HG02588 (cell line): ENCODE data around the gene GPS1.

Source experiments
- ATAC-seq: cut with Tn5 transposase; IDR thresholded peaks from one replicate; pipeline ENCODE4 v1.9.1; 2021; ENCODE audit warnings: mild to moderate bottlenecking, moderate library complexity; ENCODE audit not compliant: unreplicated experiment

The GPS1 gene

DNA sequence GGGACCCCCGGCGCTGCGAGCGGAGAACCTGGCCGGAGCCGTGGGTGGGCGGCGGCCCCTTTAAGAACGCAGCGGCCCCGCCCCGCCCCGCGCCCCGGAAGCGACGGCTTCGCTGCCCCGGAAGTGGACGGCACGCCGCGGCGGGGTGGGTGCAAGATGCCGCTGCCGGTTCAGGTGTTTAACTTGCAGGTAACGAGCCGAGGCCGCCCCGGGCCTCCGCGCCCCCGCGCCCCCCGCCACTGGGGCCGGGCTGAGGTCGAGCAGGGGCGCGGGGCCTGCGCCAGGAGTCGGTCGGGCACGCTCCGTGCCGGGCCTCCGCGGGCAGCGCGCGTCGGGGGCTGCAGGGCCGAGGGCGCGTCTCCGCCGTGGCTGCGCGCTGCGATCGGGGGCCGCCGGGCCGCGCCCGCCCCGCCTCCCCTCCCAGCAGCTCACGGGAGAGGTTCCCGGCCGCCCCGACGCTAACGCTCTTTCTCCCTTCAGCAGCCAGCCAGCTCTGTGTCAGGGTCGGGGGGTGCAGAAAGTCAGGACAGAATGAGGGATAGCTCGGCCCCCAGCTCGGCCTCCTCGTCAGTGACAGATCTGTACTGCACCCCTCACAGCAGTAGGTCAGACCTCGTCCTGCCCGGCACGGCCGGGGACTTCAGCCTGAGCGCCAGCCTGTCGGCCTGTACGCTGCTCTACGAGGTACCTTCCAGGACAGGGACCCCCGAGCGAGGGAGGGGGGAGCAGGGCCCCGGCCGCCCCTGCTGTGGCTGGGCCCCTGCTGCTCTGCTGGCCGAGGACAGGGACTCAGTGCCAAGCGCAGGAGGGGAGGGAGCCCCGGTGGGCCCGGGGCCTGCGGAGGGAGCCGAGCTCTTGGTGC is at the start of gene GPS1, which contains the start of gene RFNG:
TSS of gene GPS1 (plus strand) at position 123 of the 862 bp plus-strand sequence. CDS start at position 157, 34 bp downstream.
TSS of gene RFNG (minus strand) at position 36 of the 862 bp plus-strand sequence. CDS start 45 bp downstream, outside the sequence.
- peak; percentile 40 for ATAC-seq

DNA sequence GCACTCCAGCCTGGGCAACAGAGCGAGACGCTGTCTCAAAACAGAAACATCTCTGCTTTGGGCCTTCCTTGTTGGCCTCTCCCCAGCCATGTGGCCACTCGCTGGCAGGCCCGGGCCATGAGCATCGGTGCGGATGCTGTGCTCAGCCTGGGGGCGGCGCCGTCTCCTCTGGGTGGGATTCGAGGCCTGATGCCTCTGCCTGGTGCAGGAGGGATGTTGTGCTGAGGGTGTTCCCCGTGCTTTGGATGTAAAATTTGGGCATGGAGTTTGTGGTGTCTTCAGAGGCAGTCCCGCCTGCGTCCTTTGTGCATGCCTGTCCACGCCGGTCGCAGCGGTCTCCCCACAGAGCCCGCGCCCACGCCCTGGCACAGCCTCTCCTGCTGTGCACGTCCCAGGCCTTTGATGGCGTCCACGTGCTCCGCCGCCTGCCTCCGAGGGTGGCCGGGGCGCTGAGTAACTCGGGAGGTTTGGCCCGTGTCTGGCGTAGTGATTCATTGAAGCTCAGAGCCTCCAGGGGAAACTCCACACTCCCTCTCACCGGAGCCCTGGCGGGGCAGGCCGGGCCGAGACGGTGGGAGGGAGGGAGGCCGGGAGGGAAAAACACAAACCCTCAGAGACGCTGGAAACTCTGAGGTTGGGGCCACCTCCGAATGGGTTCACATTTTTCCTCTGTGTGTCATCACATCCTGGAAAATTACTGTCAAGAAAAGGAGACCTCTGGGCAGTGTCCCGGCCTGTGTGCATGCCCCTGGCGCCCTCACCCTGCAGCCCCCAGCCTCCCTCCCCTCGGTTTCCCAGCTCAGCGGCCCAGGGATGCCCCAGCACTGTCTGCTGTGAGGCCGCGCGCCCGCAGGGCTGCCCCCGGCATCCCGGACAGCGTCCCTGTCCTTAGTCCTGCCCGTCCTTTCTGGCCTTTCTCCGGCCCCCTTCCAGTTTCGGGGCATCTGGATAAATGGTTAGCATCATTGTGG is 48.0 kb upstream of the GPS1 start:
- ATAC-seq, result no peak

DNA sequence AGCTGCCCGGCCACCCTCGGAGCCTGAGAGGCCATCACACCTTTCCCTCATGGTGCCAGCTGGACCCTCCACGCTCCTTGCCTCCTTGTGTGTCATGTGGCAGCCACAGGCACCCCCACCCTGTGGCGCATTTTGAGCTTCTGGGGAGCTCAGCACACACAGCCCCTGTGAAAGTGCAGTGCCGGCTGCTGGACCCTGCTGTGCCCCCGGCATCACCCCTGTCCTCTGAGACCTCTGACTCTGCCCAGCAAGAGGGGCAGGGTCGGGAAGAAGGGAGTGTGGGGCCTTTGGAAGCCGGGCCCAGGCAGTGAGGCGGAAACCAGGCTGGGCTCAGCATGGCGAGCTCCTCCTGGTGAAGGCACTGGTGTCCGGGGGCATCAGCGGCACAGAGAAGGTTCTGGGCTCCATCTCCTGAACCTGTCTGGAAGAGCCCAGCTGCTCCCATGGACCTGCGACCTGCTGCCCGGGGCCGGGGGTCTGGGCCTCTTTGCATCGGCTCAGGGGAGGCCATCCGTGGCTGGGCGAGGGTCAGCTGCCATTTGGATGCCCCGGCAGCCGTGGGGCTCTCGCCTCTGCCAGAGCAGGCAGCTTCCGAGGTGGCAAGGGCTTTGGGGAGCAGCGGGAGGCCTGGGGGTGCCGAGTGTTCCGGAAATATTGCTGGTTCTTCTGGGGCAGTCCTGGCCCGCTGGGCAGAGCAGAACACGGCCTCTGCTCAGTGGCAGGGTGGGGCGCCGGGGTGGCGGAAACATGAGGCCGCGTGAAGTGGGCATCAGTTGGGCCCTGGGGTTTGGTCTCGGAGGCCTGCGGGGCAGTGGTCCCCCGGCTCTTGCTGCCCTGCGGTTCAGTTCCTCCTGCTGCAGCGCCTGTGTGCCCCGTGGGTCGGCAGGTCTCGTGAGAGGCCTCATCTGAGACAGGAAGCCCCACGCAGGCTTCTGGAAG is 46.9 kb upstream of the GPS1 start:
- ATAC-seq, result no peak

DNA sequence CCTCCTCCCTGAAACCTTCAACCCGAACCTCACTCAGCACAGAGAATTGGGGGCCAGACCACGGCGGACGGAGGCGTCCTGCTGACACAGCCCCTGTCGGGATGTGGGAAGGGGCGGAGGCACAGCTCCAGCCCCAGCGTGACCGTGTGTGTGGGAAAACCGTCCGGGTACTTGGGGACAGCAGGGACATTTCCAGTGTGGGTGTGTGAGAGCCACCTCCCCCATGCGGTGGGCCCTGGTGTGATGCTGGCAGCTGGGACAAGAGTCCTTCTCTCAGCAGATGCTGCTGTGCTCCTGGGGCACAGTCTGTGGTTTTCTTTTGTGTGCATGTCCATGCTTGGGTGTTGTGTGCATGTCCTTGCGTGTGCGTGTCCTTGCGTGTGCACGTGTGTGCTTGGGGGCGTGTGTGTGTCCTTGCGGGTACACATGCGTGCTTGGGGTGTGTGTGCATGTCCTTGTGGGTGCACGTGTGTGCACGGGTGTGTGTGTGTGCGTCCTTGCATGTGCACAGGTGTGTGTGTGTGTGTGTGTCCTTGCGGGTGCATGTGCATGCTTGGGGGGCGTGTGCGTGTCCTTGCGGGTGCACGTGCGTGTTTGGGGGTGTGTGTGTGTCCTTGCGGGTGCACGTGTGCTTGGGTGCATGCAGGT is 45.9 kb upstream of the GPS1 start:
- no peak for ATAC-seq

DNA sequence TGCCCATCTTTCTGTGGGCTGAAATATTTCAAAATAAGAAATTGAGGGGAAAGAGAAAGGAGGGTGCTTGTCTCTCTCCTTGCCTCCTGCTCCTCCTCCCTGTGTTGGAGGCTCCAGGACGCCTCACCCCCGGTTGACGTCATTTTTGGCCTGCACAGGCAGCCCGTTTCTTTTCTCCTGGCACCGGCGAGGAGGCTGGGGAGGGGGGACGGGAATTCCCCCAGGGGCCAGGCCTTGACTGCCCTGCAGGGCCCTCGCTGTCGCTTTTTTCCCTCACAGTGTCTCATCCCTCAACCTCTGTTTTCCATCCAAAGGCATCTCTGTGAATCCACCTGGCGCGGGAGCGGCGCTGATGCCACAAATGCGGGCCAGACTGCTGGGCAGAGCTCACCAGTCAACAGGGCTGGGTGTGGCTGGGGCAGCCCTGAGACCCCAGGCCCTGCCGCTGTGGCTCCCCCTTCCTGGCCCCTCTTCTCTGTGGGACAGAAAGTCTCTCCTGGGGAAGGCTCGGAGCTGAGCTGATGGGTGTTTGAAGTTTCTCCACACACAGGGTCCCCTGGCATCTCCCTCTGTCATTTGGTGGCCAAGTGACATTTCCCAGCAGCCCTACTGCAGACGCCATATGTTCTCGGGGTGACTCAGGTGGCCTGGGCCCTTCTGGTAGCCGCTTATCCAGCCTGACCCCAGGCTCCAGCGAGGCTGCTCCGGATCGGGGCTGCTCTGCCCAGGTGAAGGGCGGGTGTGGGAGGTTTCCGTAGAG is 45.0 kb upstream of the GPS1 start:
- ATAC-seq, result no peak

DNA sequence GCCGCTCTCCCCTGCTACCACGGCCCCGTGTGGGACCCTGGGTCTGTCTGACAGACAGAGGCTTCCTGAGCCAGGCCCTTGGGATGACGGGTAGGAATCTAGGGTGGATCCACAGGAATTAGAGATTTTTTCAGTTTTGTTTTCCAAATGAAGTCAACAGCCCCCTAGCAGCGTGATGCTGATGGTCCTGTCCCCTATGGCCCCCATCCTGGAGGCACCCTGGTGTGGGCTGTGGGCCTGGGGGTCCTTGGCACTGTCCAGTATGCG is 44.5 kb upstream of the GPS1 start:
- ATAC-seq, result no peak

DNA sequence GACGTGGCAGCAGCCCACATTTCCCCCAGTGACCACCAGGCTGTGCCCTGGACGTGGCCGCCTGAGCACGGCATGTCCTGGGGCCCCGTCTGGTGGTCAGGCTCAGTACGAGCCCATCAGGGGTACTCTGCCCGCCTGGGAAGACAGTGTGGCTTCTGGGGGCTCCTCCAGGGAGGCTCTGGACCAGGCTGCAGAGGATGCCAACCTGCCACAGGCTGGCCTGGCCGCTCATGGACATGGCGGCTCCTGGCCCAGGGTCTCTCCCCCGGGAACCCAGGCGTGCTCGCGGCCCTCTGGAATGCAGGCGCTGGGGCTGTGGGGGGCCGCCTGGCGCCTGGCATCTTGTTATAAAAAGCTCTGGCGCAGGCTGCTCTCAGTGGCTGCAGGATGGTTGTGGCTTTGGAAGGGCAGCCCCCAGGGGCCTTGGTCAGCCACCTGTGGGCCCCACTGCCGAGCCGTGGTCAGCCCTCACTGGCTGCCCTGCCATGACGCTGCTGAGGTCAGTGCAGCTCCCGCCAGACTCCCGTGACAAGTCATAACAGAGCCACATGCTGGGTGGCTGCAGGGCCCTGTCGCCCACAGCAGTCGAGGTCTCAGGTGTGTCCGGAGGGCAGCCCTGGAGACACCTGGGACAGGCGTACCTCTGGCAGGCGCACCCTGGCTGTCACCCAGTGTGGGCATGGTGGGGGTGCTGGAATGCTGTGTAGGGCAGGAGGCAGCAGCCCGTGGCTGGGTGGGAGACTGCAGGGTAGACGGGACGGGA is 44.0 kb upstream of the GPS1 start:
- no peak for ATAC-seq

DNA sequence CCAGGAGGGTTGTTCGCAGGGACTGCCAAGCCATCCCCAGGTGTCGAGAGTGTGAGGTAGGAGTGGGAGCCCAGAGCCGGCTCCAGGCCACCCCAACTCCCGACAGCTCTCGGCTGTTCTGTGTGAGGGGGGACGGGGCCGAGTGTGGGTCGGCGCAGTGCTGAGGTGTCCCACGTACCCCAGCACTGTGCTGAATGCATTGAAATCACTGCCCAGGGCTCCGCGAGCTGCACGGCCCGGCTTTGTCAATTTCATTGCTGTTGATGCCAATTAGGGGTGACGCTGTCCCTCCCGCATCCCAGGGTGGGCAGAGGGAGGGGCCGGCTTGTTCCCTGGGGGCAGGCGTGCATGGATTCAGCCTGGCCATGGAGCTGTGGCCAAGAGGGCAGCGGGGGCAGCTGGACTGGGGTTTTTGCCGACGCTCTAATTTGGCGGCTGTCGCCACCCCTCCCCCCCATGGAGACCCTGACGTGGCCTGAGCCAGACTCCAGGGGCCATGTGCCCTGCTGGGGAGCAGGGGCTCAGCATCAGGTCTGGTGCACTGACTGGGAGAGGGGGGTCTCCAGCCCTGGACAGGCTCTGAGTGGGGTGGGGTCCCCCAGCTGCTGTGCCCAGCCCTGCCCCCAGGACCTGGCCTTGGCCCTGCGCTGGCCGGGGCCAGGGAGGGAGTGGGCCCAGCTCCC is 43.3 kb upstream of the GPS1 start:
- no peak for ATAC-seq

DNA sequence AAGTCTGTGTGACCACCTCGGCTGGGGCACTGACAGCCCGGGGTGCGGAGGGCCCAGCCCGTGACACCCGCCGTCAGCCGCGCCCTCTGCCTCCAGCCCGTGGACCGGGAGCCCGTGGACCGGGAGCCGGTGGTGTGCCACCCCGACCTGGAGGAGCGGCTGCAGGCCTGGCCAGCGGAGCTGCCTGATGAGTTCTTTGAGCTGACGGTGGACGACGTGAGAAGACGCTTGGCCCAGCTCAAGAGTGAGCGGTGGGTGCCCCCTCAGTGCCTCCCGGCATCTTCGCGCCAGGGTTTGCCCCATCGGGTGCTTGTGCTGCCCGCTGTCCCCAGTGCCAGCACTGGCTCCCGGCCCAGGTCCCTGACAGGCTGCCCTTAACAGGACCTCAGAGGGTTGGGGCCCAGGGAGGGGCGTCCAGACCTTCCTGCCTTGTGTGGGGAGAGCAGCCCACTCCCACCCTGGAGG is 42.7 kb upstream of the GPS1 start:
- ATAC-seq, result no peak

DNA sequence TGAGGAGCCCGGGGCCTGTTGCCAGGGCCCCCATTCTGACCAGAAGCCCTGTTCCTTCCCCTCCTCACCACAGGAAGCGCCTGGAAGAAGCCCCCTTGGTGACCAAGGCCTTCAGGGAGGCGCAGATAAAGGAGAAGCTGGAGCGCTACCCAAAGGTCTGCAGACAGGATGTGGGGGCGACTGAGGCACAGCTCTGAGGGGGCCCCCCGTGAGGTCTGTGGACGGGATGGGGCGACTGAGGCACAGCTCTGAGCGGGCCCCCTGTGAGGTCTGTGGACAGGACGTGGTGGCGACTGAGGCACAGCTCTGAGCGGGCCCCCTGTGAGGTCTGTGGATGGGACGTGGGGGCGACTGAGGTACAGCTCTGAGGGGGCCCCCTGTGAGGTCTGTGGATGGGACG is 42.3 kb upstream of the GPS1 start:
- no peak for ATAC-seq

DNA sequence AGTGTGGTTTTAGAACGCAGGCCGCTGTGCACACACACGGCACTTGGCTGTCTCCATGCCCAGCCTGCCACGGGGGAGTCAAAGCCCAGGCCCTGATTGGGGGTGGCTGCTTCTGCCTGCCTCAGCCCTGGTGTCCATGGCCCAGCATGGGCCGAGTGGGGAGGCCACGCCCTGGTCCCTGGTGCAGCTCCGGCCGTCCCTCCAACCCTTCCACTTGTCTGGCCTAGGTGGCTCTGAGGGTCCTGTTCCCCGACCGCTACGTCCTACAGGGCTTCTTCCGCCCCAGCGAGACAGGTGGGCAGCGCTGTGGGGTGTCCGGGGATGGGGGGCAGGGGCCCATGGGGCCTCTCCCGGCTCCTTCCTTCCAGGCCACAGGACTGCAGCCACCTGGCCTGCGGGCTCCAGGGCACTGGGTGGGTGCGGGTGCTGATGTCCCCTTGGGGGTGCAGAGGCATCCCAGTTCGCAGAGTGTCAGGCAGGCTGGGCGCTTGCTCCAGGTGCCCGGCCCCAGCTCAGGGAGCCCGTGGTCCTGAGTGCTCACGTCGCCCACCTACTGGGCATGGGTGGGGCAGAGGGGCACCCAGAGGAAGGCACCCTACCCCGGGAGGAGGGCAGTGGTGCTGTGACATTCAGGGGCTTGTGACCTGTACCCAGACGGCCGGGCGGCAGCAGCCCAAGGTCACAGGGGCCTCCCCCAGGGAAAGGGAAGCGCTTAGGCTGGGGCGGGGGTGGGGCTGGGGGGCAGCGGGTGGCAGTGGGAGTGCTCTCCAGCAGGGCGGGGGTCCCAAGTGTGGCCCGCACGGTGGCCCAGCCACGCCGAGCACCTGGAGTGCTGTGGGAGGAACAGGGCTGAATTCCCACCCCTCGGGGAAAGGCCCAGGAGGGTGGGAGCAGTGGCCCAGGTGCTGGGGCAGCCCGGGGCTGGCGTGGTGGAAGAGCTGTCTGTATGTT is 40.8 kb upstream of the GPS1 start:
- no peak for ATAC-seq

DNA sequence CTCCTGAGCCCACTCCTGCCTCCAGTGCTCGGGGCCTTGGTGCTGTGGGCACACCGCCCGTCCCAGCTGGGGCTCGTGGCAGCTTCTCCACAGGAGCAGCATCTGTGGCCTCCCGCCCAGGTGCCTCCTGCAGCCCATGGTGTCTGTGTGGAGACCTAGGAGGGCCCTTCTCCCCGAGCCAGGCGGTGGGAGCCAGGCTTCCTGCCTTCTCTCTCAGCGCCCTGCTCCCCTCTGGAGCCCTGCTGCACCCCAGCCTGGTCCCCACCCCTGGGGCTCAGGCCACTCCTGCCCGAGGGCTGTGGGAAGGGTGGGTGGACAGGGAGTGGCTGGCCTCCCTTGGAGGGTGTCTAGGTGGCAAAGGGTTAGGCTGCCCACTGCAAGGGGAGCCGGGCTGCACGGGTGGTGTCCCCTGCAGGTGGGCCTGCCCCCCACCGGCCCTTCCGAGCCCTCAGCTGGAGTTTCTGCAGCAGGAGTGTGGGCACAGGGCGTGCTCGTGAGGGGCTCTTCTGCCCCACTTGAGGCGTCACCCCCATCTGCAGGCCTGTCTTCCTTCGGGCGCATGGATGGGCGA is 40.0 kb upstream of the GPS1 start:
- ATAC-seq, result no peak

DNA sequence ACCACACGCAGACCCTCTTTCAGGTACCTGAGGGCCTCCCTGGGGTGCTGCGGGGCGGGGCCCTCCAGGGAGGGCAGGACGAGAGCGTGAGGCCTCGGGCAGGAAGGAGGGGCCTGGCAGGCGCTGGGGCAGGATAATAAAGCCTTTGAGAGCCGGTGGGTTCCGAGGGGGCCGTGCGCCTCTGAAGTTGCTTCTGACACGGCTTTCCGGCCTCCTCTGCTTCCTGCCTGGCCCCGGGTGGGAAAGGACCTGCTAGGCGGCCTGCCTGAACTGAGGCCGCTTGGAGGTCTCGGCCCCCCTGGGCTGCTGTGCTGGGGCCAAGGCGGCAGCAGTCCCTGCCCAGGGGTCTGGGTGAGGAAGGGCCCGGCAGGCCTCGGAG is 39.4 kb upstream of the GPS1 start:
- no peak for ATAC-seq

DNA sequence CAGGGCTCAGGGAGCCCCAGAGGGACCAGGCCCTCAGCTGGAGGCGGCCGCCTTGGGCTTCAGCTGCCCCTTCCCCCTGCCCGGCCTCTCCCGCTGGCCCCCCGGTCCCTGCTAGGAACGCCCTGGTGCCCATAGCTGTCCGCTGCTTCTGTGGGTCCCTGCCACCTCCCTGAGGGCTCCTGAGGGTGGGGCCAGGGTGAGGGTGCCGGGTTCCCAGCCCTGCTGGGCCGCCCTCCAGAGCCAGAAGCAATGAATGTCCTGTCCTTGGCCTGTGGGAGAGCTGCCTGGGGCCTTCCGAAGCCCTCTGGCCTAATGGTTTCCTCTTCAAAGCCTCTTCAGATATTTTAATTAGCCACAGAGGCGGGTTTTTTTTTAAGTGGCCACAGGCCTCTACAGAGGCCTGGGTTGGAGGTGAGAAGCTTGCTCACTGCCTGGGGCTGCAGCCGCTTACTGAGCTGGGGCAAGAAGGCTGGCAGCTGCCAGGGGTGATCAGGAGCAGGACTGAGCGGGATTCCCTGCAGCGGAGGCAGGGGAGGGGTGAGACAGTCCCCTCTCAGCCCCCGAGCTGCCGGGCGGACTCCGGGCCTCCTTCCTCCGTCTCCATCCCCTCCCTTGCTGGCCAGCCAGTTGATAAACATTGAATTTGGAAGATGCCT is 38.9 kb upstream of the GPS1 start:
- ATAC-seq, result no peak

DNA sequence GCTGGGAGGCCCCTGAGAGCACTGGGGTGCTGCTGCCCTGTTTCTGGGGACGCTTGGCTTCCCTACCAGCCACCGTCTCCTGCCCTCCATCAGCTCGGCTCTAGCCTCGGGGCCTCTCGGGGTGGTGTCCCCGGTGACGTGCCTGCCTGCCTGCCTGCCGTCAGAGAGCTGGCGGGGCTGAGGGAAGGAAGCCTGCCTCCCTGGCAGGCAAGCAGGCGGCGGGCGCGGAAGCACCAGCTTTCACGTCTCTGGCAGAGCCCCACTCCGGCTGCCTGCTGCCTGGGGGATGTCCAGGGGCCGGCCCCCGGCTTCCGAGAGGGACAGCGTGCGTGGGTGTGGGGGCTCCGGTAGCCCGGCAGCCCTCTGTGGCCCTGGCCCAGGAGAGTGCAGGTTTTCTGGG is 38.4 kb upstream of the GPS1 start:
- no peak for ATAC-seq

DNA sequence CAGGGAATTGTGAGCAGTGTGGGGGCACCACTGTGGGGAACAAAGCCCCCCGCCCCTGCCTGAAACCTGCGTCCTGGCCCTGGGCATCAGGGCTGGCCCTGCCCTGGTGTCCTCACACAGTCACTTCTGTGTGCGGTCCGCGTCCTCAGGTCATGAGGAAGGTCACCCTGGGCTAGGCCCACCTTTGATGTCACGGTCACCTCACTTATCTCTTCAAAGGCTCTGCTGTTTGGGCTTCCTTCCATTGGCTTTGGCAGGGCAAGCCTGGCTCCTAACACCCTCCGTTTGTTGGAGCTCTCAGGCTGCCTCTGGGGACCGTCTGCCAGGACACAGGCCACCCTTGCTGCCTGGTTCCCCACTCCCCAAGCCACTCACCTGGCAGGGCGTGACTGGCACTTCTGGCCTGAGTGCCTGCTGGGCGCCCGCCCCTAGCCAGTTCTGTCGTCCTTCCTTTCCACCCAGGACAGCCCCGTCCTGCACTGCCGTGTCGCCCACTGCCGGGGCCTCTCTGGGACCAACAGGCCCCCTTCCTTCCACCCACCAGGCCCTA is 37.9 kb upstream of the GPS1 start:
- no peak for ATAC-seq
